ENCODE results near the gene PHACTR3.
"Not testable (repeated sequence)": the region's sequence is repeated elsewhere in the genome, so short reads cannot be mapped to it uniquely, and the experiment has no call there.

DNA sequence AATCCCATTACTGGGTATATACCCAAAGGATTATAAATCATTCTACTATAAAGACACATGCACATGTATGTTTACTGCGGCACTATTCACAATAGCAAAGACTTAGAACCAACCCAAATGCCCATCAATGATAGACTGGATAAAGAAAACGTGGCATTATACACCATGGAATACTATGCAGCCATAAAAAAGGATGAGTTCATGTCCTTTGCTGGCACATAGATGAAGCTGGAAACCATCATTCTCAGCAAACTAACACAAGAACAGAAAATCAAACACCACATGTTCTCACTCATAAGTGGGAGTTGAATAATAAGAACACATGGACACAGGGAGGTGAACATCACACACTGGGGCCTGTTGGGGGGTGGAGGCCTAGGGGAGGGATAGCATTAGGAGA, 285.7 kb downstream of the PHACTR3 start:
- TF ChIP-seq POLR2A (IDR thresholded peaks at IDR 0.05; ENCODE audit: low read length); FOXS1 (CRISPR knock-in tag; IDR thresholded peaks at IDR 0.05): not testable (repeated sequence)

Measured in A549 (cell line).